DND-41 (cell line): Measurements from ENCODE around the gene PFKFB3.

Experiments used
- ATAC-seq: fragments of 200-7000 bp; cut with Tn5 transposase; 3 replicates; pipeline ENCODE4 v1.9.1; 2021; ENCODE audit warnings: low read depth; ENCODE audit not compliant: insufficient read depth
- DNase-seq: peaks from one replicate; pipeline ENCODE4 v3.0.0-alpha.2; 2020
- H2AFZ ChIP-seq: 2 replicates; pipeline ENCODE4 v1.6.0; 2012; ENCODE audit warnings: low read depth, low read length
- H3K27ac ChIP-seq: 2 replicates; pipeline ENCODE4 v1.5.1; 2012; ENCODE audit warnings: low read length, inconsistent platforms
- H3K27me3 ChIP-seq: fragments of 200-600 bp; sonication (generic); 2 replicates; pipeline ENCODE4 v1.6.0; 2012; ENCODE audit warnings: low read length, mild to moderate bottlenecking, inconsistent platforms; ENCODE audit not compliant: insufficient read depth, poor library complexity
- H3K36me3 ChIP-seq: 2 replicates; pipeline ENCODE4 v1.5.1; 2012; ENCODE audit warnings: low read length, inconsistent platforms; ENCODE audit not compliant: insufficient read depth
- H3K4me1 ChIP-seq: 2 replicates; pipeline ENCODE4 v1.5.1; 2012; ENCODE audit warnings: mild to moderate bottlenecking, low read length; ENCODE audit not compliant: insufficient read depth
- H3K4me2 ChIP-seq: 2 replicates; pipeline ENCODE4 v1.6.0; 2012; ENCODE audit warnings: mild to moderate bottlenecking, moderate library complexity, low read length, inconsistent platforms; ENCODE audit not compliant: insufficient read depth
- H3K4me3 ChIP-seq, 2 experiments: fragments of 200-600 bp in 1 of 2; shearing (Covaris generic) in 1 of 2; 2 replicates each; pipeline ENCODE4 v1.5.1; 2012 to 2016; ENCODE audit warnings: inconsistent platforms in 2 of 2, low read length in 2 of 2, mild to moderate bottlenecking in 2 of 2, low read depth in 1 of 2, moderate library complexity in 1 of 2
- H3K79me2 ChIP-seq: 2 replicates; pipeline ENCODE4 v1.6.0; 2012; ENCODE audit warnings: low read length, inconsistent platforms; ENCODE audit not compliant: insufficient read depth
- H3K9ac ChIP-seq: 2 replicates; pipeline ENCODE4 v1.6.0; 2012; ENCODE audit warnings: low read depth, mild to moderate bottlenecking, inconsistent platforms, low read length, moderate library complexity
- H3K9me3 ChIP-seq: 2 replicates; pipeline ENCODE4 v1.5.1; 2012; ENCODE audit warnings: low read length, moderate library complexity, mild to moderate bottlenecking, inconsistent platforms; ENCODE audit not compliant: insufficient read depth, severe bottlenecking
- H4K20me1 ChIP-seq: 2 replicates; pipeline ENCODE4 v1.6.0; 2012; ENCODE audit warnings: low read length; ENCODE audit not compliant: insufficient read depth
- EZH2 ChIP-seq: IDR thresholded peaks from 3 replicates; pipeline ENCODE4 v1.6.1; 2012; ENCODE audit warnings: borderline replicate concordance, low read depth, mild to moderate bottlenecking, moderate library complexity, low read length, inconsistent platforms; ENCODE audit not compliant: severe bottlenecking
- TF ChIP-seq, protein P1 (sequence below): IDR thresholded peaks from 2 replicates; pipeline ENCODE4 v1.5.1; 2012; ENCODE audit warnings: borderline replicate concordance, low read length, moderate library complexity, mild to moderate bottlenecking; ENCODE audit not compliant: poor library complexity, severe bottlenecking; ENCODE audit errors: extremely low read depth

The PFKFB3 gene

DNA sequence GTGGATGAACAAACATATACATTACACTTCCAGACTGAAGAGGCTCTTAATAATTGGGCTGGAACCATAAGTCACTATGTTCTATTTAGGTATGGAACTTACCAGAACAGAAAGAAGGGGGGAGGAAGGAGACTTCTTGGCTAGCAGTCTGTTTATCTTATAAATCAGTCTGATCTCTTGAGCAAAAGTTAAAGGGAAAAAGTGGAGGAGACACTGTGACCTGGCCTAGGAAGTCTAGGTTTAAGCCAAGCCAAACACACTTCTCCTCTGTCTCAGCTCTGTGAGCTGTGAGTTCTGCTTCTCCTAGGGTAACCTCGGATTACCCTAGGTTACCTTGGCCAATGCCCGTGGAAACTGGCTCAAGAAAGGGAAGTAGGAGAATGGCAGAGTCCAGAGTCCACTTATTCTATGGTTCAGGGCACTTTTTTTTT lies 95.2 kb downstream of the PFKFB3 start:
- Histone ChIP-seq H3K79me2 (no peaks in the 10 kb centered on the region), H3K4me3 (no peak overlapping the region), H4K20me1 (no peaks in the 10 kb centered on the region), H3K27me3 (no peaks in the 10 kb centered on the region), H3K4me1 (peaks cover 26% of the 10 kb centered on the region), H3K9ac (no peak overlapping the region), H2AFZ (no peak overlapping the region), H3K9me3 (no peaks in the 10 kb centered on the region), H3K36me3 (no peaks in the 10 kb centered on the region), H3K4me2 (no peak overlapping the region), H3K27ac (no peak overlapping the region)
- no peak for DNase-seq
- ATAC-seq: no peak
- TF ChIP-seq, protein P1, sequence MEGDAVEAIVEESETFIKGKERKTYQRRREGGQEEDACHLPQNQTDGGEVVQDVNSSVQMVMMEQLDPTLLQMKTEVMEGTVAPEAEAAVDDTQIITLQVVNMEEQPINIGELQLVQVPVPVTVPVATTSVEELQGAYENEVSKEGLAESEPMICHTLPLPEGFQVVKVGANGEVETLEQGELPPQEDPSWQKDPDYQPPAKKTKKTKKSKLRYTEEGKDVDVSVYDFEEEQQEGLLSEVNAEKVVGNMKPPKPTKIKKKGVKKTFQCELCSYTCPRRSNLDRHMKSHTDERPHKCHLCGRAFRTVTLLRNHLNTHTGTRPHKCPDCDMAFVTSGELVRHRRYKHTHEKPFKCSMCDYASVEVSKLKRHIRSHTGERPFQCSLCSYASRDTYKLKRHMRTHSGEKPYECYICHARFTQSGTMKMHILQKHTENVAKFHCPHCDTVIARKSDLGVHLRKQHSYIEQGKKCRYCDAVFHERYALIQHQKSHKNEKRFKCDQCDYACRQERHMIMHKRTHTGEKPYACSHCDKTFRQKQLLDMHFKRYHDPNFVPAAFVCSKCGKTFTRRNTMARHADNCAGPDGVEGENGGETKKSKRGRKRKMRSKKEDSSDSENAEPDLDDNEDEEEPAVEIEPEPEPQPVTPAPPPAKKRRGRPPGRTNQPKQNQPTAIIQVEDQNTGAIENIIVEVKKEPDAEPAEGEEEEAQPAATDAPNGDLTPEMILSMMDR: no peak
- no peak for TF ChIP-seq EZH2

DNA sequence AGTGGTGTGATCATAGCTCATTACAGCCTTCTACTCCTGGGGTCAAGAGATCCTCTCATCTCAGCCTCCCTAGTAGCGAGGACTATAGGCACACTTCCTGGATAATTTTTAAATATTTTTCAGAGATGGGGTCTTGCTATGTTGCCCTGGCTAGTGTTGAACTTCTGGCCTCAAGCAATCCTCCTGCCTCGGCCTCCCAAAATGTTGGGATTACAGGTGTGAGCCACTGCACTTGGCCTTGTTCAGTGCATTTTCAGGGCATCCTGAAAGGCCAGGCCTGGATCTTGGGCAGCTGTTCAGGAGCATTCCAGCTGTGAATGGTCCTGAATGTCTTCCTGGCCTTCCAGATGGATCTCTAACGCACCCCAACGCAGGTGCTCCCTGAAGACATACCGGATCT lies 95.7 kb downstream of the PFKFB3 start:
- Histone ChIP-seq H4K20me1 (no peaks in the 10 kb centered on the region), H3K9me3 (no peaks in the 10 kb centered on the region), H3K36me3 (no peaks in the 10 kb centered on the region), H2AFZ (no peak overlapping the region), H3K4me3 (no peak overlapping the region), H3K4me2 (no peak overlapping the region), H3K27me3 (no peaks in the 10 kb centered on the region), H3K4me1 (peaks cover 26% of the 10 kb centered on the region), H3K79me2 (no peaks in the 10 kb centered on the region), H3K9ac (no peak overlapping the region), H3K27ac (no peak overlapping the region)
- no peak for ATAC-seq
- no peak for DNase-seq
- no peak for TF ChIP-seq EZH2
- TF ChIP-seq, protein P1: no peak

DNA sequence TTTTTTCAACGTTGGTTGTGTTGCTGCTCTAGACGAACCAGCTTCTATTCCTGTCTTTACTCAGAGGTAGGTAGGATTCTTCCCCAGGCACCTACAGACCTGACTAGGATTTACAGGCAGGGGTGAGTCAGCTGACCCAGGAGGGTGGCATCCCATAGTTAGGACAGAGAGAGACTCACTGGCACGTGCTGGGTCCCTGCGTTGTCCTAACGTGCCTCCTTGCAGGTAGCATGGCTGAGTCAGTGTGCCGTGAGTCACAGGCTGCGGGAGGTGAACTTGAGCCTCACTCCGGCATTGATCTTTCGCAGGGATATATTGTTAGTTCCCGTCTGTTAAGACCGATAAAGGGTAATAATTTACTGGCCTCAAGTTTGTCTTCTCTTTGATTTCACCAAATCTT lies 96.5 kb downstream of the PFKFB3 start:
- DNase-seq: no peak
- Histone ChIP-seq H2AFZ (no peak overlapping the region), H4K20me1 (no peaks in the 10 kb centered on the region)

More for the DNA sequence above, 96.5 kb downstream of the PFKFB3 start:
- no peak for ATAC-seq
- H3K4me2 ChIP-seq: peak overlapping the region; percentile 50; the same call in 1 of the 2 replicates
- H3K27ac ChIP-seq: peak overlapping the region; percentile 65
- H3K4me3 ChIP-seq: no peak overlapping the region
- peak overlapping the region; percentile 19; the same call in 1 of the 2 replicates for H3K9ac ChIP-seq
- H3K9me3 ChIP-seq: no peaks in the 10 kb centered on the region
- H3K27me3 ChIP-seq: no peaks in the 10 kb centered on the region
- H3K4me1 ChIP-seq: peaks cover 26% of the 10 kb centered on the region
- TF ChIP-seq, protein P1: no peak
- TF ChIP-seq EZH2: no peak
- H3K36me3 ChIP-seq: no peaks in the 10 kb centered on the region
- H3K79me2 ChIP-seq: no peaks in the 10 kb centered on the region
